ACC112 (cell line): Measurements from ENCODE around the gene HOMEZ.

Experiments used
- H2AFZ ChIP-seq: fragments of 200-600 bp; sonication (generic); one replicate; pipeline ENCODE4 v1.6.0; 2017; ENCODE audit warnings: antibody characterized with exemption, low read length; ENCODE audit not compliant: unreplicated experiment
- H3K27ac ChIP-seq: fragments of 200-600 bp; sonication (generic); 2 replicates; pipeline ENCODE4 v1.5.1; 2014; ENCODE audit warnings: low read depth, mild to moderate bottlenecking, antibody characterized with exemption, low read length, moderate library complexity
- H3K27me3 ChIP-seq: fragments of 200-600 bp; sonication (generic); 2 replicates; pipeline ENCODE4 v1.6.1; 2014; ENCODE audit warnings: mild to moderate bottlenecking, antibody characterized with exemption, low read length, moderate library complexity, mixed read lengths; ENCODE audit not compliant: insufficient read depth
- H3K36me3 ChIP-seq: fragments of 200-600 bp; sonication (generic); 2 replicates; pipeline ENCODE4 v1.6.1; 2016; ENCODE audit warnings: mild to moderate bottlenecking, antibody characterized with exemption, low read length, moderate library complexity, mixed read lengths; ENCODE audit not compliant: insufficient read depth
- H3K4me1 ChIP-seq: fragments of 200-600 bp; sonication (generic); one replicate; pipeline ENCODE4 v1.6.1; 2016; ENCODE audit warnings: low read length, mixed read lengths; ENCODE audit not compliant: insufficient read depth, unreplicated experiment, control insufficient read depth
- H3K4me3 ChIP-seq: fragments of 200-600 bp; sonication (generic); 2 replicates; pipeline ENCODE4 v1.5.1; 2014; ENCODE audit warnings: mild to moderate bottlenecking, low read depth, low read length
- H3K79me2 ChIP-seq: fragments of 200-600 bp; sonication (generic); one replicate; pipeline ENCODE4 v1.6.0; 2016; ENCODE audit warnings: low read length; ENCODE audit not compliant: control insufficient read depth, unreplicated experiment, insufficient read depth

Gene HOMEZ

DNA sequence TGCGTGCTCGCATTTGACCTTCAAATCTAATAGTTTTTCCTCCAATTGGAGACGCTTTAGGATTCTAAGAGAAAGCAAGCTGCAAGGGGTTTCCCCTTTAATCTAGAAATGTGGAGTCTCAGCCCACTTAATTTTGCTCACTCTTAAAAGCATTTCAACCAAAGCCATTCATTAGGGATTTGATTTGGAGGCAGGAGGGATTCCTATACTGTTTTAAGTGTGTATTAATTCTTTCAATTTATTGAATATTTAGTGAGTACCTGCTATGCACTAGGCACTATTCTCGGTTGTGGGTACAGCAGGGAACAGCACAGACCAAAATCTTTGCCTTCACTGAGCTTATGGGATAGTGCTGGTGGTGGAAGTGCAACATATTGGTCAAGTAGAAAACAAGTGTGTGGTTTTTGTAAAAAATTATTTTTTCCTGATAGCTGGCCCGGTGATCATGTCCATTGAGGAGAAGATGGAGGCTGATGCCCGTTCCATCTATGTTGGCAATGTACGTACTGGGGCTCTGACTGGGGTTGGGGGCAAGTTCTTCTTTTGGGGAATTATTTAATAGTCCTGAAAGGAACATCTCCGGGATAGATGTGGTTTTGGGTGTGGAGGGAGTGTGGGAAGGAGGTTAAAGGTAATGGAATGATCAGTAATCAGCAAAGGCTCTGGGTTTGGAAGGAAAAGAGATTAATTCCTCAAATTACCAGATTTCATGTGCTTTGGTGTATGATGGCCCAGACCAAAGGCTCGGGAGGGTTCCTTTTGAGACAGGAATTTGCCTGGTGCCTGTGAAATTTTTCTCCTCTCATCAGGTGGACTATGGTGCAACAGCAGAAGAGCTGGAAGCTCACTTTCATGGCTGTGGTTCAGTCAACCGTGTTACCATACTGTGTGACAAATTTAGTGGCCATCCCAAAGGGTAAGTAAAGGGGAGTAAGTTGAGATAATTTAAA is 36.9 kb upstream of the HOMEZ start:
- Histone ChIP-seq H2AFZ (no peak overlapping the region), H3K36me3 (peaks cover 28% of the 10 kb centered on the region)

DNA sequence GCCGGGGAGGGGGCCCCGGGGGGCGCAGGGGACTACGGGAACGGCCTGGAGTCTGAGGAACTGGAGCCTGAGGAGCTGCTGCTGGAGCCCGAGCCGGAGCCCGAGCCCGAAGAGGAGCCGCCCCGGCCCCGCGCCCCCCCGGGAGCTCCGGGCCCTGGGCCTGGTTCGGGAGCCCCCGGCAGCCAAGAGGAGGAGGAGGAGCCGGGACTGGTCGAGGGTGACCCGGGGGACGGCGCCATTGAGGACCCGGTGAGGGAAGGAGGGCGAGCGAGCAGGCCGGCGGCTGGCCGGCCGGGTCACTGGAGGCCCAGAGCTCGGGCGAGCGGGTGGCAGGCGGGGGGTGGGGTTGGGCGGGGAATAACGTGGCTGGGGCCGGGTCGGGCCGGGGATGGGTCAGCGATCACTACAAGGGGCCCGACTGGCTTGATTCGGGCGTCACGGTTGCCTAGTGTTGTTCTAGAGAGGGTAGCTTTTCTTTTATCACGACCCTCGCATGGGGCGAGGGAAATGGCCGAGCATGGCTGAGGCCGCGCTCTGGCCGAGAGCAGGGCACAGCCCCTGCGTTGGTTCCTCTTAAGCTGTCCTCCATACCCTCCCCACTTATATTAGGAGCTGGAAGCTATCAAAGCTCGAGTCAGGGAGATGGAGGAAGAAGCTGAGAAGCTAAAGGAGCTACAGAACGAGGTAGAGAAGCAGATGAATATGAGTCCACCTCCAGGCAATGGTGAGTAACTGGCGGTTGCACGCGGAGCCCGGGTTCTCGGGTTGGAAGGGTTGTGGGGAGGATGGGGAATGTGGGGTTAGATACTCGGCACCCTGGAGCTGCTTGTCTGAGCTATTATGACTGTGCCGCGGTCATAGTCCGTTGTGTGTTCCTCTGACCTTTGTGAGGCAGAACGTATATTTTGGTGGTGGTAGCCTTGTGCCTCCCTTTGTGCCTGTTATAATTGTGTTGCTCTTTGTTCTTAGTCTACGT is 35.9 kb upstream of the HOMEZ start:
- H3K36me3 ChIP-seq: peaks cover 37% of the 10 kb centered on the region
- no peak overlapping the region for H2AFZ ChIP-seq

More for the DNA sequence above, 36.9 kb upstream of the HOMEZ start:
- Histone ChIP-seq H3K4me3 (peak overlapping the region; percentile 91), H3K27me3 (no peaks in the 10 kb centered on the region), H3K27ac (peak overlapping the region; percentile 90), H3K79me2 (peaks cover 29% of the 10 kb centered on the region), H3K4me1 (peaks cover 14% of the 10 kb centered on the region)

DNA sequence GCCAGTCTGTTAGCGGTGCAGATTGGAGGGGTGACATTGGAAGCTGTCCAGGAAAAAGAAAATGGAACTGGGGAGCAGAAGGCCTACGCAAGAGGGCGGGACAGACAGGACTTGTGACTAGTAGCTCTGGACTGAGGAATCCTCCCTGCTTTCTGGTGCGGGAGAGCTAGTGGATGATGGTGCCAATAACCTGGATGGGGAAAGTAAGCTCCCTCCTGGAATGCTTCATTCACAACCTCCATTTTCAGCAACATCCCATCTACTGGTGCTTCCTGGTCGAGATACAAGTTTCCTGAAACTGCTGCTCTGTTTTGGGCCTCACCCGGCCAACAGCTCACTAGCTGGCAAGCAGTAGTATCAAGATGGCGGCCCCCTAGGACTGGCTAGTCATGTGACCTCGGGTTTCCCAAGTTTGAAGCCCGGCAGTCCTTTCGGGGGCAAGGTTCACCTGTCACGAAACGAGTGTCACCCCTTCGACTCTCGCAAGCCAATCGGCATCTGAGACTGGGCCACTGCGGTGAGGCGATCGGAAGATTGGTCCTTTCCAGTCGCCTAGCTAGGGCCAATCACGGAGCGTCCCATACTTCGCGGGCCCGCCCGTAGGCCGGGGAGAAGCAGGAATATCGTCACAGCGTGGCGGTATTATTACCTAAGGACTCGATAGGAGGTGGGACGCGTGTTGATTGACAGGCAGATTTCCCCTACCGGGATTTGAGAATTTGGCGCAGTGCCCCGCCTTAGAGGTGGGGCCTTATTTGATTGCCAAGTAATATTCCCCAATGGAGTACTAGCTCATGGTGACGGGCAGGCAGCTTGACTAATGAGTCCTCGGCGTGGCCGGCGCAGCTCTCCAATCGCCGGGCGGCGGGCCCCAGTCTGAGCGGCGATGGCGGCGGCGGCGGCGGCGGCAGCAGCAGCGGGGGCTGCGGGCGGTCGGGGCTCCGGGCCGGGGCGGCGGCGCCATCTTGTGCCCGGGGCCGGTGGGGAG is 34.9 kb upstream of the HOMEZ start, which contains the start of gene PABPN1:
Gene PABPN1 (plus strand): TSS at position 874 of the 988 bp plus-strand sequence. CDS start 13 bp downstream, at position 887.
- Histone ChIP-seq H2AFZ (peak within 1 kb of the TSS; percentile 98), H3K36me3 (peaks cover 39% of the 10 kb centered on the region), H3K79me2 (peaks cover 35% of the 10 kb centered on the region), H3K4me3 (peak within 1 kb of the TSS; percentile 91), H3K4me1 (peaks cover 20% of the 10 kb centered on the region), H3K27ac (peak within 1 kb of the TSS; percentile 93), H3K27me3 (no peaks in the 10 kb centered on the region)

More for the DNA sequence above, 35.9 kb upstream of the HOMEZ start:
- H3K4me3 ChIP-seq: peak overlapping the region; percentile 91
- H3K27me3 ChIP-seq: no peaks in the 10 kb centered on the region
- peak overlapping the region; percentile 90 for H3K27ac ChIP-seq
- H3K4me1 ChIP-seq: peaks cover 14% of the 10 kb centered on the region
- peaks cover 33% of the 10 kb centered on the region for H3K79me2 ChIP-seq

DNA sequence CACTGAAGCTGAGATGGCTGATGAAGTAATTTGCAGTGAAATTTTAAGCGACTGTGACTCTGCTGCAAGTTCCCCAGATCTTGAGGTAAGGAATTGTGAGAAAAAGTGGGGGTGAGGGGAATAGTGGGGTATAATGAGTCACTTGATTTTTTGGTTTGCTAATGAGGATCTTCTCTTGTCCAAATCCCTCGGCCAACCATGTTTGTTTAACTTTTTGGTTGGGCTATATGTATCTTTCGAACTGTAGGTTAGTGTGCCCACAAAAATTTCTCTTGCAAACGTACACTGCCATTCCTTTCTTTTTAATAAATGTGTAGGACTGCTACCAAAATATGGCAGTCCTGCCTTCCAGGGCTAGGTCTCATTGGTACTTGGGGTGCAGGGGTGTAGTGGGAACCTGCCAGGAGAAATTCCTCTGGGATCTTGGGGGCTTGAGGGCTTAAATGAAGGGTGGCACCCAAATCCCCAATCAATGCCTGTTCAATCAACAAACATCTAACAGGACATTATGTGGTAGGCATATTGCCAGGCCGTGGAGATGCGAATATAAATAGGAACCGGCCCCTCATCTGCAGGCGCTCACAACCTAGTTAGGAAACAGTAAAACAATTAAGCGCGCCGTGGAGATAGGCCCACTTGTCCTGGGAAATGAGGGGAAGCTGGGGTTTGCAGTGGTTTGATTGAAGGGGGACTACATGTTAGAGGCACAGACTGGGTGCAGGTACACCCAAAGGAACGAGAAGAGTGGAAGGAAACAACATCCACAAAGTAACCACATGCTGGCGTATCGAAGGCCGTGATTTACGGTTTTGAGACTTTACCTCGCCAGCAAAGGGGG is 34.0 kb upstream of the HOMEZ start:
- no peaks in the 10 kb centered on the region for H3K27me3 ChIP-seq
- H3K4me3 ChIP-seq: peak overlapping the region; percentile 68
- H2AFZ ChIP-seq: peak overlapping the region; percentile 98
- peaks cover 40% of the 10 kb centered on the region for H3K36me3 ChIP-seq
- H3K79me2 ChIP-seq: peaks cover 35% of the 10 kb centered on the region
- peak overlapping the region; percentile 93 for H3K27ac ChIP-seq
- H3K4me1 ChIP-seq: peaks cover 25% of the 10 kb centered on the region

DNA sequence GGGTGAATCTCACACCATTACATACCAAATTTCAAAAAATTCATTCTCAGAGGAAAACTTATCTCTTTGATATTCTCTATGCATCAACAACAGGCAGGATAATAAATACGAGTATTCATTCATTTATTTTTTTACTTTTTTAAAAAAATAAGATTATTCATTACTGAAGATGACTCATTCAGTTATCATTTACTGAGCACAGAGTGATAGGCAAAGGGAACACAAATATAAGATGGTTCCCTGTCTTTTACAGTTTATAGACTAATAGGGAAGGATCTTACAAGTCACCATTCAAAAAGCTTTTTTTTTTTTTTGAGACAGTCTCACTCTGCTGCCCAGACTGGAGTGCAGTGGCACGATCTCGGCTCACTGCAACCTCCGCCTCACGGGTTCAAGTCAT is 30.4 kb upstream of the HOMEZ start:
- H3K27me3 ChIP-seq: no peaks in the 10 kb centered on the region
- no peak overlapping the region for H2AFZ ChIP-seq
- peaks cover 43% of the 10 kb centered on the region for H3K36me3 ChIP-seq
- no peak overlapping the region for H3K27ac ChIP-seq
- peaks cover 17% of the 10 kb centered on the region for H3K4me1 ChIP-seq
- H3K4me3 ChIP-seq: no peak overlapping the region
- peaks cover 23% of the 10 kb centered on the region for H3K79me2 ChIP-seq

DNA sequence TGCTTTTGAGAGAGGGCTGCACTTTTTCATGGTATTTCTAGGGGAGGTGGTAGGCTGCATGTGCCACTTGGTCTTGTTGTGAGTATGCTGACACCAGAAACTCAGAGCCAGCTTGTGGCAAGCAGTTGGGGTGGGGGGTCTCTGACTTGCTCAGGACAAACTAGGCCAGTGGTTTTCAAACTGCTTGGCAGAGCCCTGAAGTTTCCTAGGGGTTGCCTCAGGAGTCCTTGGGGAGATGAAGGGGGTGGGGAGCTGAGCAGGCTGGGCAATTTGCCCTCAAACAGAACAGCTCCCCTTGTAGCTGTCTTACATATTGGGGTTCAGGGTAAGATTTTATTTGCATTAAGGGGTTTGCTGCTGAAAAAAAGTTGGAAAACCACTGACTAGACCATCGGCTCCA is 24.6 kb upstream of the HOMEZ start:
- Histone ChIP-seq H3K79me2 (peaks cover 64% of the 10 kb centered on the region), H3K27ac (no peak overlapping the region)

DNA sequence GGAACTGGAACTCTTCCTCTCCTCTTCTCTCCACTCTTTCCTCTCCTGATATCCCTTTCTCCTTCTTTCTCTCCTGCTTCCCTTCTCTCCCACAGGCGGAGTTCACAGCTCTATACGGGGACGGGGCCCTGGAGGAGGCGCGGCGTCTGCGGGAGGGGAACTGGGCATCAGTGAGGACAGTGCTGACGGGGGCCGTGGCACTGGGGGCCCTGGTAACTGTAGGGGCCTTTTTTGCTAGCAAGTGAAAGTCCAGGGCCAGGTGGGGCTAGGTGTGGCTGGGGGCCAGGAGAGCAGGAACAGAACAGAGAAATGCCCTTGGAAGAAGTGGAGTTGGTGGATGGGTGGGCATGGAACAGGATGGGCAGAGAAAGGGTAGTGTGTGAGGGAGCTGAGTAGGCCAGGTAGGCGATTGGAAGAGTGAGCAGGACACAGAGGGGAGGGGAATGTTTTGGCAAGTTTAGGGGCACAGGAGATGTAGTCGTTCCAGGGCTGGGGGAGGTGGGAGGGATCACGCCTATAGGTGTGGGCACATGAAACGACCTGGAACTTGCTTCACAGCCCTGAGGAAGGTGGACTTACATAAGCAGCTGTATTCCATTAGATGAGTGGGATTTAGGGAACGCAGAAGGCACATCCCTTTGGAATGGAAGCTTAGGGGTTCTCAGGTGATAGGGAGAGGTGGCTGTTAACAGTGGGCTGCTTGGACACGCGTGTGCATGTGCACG is 23.0 kb upstream of the HOMEZ start:
- Histone ChIP-seq H3K36me3 (peaks cover 23% of the 10 kb centered on the region), H3K4me3 (peak overlapping the region; percentile 94), H3K4me1 (peaks cover 32% of the 10 kb centered on the region), H3K27me3 (no peaks in the 10 kb centered on the region), H3K27ac (no peak overlapping the region), H3K79me2 (peaks cover 64% of the 10 kb centered on the region), H2AFZ (no peak overlapping the region)

More for the DNA sequence above, 24.6 kb upstream of the HOMEZ start:
- H2AFZ ChIP-seq: no peak overlapping the region
- no peak overlapping the region for H3K4me3 ChIP-seq
- no peaks in the 10 kb centered on the region for H3K27me3 ChIP-seq
- H3K4me1 ChIP-seq: peaks cover 34% of the 10 kb centered on the region
- peaks cover 26% of the 10 kb centered on the region for H3K36me3 ChIP-seq

DNA sequence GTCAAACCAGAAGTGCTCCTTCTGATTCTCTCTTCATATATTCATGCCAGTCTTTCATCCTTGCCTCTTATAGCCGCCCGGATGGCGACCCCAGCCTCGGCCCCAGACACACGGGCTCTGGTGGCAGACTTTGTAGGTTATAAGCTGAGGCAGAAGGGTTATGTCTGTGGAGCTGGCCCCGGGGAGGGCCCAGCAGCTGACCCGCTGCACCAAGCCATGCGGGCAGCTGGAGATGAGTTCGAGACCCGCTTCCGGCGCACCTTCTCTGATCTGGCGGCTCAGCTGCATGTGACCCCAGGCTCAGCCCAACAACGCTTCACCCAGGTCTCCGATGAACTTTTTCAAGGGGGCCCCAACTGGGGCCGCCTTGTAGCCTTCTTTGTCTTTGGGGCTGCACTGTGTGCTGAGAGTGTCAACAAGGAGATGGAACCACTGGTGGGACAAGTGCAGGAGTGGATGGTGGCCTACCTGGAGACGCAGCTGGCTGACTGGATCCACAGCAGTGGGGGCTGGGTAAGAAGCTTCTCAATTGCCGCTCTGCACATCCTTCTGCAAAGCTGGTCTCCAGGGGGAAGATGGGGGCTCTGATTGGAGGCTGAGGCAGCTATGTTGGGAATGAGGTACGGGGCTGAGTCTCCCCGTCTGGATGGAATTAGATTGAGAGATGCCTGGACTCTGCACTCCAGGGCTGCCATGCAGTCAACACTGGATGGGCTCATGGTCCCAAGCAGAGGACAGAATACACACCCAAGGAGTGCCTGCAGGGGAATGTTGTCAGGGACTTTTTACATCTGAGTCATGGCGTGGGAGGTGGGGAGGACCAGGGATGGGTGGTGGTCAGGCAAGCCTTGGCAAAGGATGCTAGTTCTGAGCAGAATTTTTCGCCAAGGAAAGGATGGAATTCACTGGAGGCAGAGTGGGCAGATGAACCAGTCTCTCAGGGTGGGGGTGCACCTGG is 22.0 kb upstream of the HOMEZ start:
- Histone ChIP-seq H3K79me2 (peaks cover 59% of the 10 kb centered on the region), H3K27ac (peak overlapping the region; percentile 66), H3K27me3 (no peaks in the 10 kb centered on the region), H3K36me3 (peaks cover 21% of the 10 kb centered on the region), H2AFZ (no peak overlapping the region), H3K4me1 (peaks cover 32% of the 10 kb centered on the region), H3K4me3 (peak overlapping the region; percentile 94)
